SK-N-MC (cell line): Measurements from ENCODE around the gene TALDO1.

Experiments used
- EZH2 ChIP-seq: fragments of 200-600 bp; sonication (generic); IDR thresholded peaks from one replicate; pipeline ENCODE4 v1.6.1; 2017; ENCODE audit warnings: antibody characterized with exemption
- FOXP2 ChIP-seq: optimal IDR thresholded peaks from 2 replicates; pipeline ENCODE3; 2011; ENCODE audit warnings: mild to moderate bottlenecking, moderate library complexity; ENCODE audit not compliant: insufficient read depth; ENCODE audit errors: extremely low read length, control extremely low read depth
- POLR2AphosphoS5 ChIP-seq: IDR thresholded peaks from 2 replicates; pipeline ENCODE4 v1.6.1; 2012; ENCODE audit warnings: mild to moderate bottlenecking, low read depth, low read length, borderline replicate concordance

GRCh38 chr11:773425-773824 lies 26.2 kb downstream of the TALDO1 start:
- TF ChIP-seq EZH2, result no peak
- no peak for TF ChIP-seq POLR2AphosphoS5
- no peak for TF ChIP-seq FOXP2
